Upper lobe of left lung (tissue), 4 donors: Measurements from ENCODE around the gene MZT2A.

Experiments
- POLR2A ChIP-seq, 4 donors: fragments of 450-650 bp; IDR thresholded peaks; one replicate each; pipeline ENCODE4 v1.5.1; 2016 to 2017; ENCODE audit warnings: antibody characterized with exemption in 4 of 4, mild to moderate bottlenecking in 2 of 4
- TF ChIP-seq, protein P1 (sequence below), 6 experiments: fragments of 450-650 bp in 4 of 6; fragments of 200-600 bp in 2 of 6; sonication (generic) in 2 of 6; IDR thresholded peaks; one replicate each; pipeline ENCODE4 v1.5.1; 2016 to 2019; ENCODE audit warnings: antibody characterized with exemption in 6 of 6

DNA sequence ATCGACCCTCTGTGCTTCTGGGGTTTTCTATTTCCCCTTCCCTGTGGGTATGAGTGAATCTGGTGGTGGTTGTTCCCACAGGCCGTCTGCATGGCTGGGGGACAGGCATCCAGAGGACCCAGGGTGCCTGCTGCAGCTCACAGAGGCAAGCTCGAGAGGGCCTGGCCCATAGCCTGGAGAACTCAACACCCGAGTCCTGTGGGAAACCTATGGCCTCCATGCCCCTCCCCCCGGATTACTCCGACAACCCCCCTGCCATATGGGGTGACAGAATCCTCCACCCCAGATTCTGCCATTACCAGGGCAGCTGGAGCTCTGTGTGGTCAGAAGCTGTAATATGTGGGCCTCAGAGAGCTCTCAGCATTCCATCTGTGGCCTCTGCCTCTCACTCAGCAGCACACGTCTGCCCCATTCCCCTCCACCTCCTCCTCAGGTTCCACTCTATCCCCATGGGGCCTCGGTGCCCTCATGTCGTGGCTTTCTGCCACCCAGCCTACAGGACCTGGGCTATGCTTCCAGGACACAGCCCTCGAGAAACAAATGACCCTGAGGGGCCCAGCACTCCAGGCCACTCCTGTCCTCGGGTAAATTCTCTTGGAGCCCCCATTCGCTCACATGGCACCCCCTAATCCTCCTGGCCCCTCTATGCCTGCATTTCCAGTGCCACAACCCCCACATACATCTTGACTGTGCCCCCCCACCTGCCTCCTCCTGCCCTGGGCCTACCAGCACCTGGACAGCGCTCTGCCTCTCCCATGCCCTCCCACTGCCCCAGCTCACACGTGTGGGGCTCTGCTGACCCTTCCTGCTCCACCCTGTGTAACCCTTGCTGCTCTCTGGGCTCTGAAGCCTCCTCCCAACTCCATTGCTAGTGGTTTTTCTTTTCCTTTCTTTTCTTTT is 3.6 kb downstream of the MZT2A start:
- TF ChIP-seq, protein P1, sequence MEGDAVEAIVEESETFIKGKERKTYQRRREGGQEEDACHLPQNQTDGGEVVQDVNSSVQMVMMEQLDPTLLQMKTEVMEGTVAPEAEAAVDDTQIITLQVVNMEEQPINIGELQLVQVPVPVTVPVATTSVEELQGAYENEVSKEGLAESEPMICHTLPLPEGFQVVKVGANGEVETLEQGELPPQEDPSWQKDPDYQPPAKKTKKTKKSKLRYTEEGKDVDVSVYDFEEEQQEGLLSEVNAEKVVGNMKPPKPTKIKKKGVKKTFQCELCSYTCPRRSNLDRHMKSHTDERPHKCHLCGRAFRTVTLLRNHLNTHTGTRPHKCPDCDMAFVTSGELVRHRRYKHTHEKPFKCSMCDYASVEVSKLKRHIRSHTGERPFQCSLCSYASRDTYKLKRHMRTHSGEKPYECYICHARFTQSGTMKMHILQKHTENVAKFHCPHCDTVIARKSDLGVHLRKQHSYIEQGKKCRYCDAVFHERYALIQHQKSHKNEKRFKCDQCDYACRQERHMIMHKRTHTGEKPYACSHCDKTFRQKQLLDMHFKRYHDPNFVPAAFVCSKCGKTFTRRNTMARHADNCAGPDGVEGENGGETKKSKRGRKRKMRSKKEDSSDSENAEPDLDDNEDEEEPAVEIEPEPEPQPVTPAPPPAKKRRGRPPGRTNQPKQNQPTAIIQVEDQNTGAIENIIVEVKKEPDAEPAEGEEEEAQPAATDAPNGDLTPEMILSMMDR (IDR thresholded peaks at IDR 0.05), result no peak
- TF ChIP-seq POLR2A (IDR thresholded peaks at IDR 0.05), result no peak
